BJ (cell line): Measurements from ENCODE around the gene SSC4D. TPM values are rescaled to one million over a fixed set of nuclear protein-coding genes. Genes with fewer than 3 reads are reported as not detected.

Experiments
- CTCF ChIA-PET: fragments of 350-600 bp; formaldehyde crosslinking; extraction: SDS; loops from one replicate; lab custom pipeline; 2021; ENCODE audit warnings: antibody characterized with exemption, inconsistent platforms; lab: Yijun Ruan, JAX
- POLR2A ChIA-PET: fragments of 300-600 bp; sonication (Branson Sonifier 250); formaldehyde crosslinking; extraction: SDS; loops from one replicate; lab custom pipeline; 2021; ENCODE audit warnings: antibody characterized with exemption; lab: Charles Lee
- DNase-seq: peaks from one replicate; pipeline ENCODE4 v3.0.0-alpha.2; 2011; ENCODE audit warnings: low read depth
- H3K27me3 ChIP-seq: 2 replicates; pipeline ENCODE4 v1.6.0; 2011; ENCODE audit warnings: low read length; ENCODE audit not compliant: control insufficient read depth, insufficient read depth
- H3K36me3 ChIP-seq: 2 replicates; pipeline ENCODE4 v1.5.1; 2011; ENCODE audit warnings: low read length; ENCODE audit not compliant: control insufficient read depth, insufficient read depth
- H3K4me3 ChIP-seq: 2 replicates; pipeline ENCODE4 v1.5.1; 2011; ENCODE audit warnings: low read depth, mild to moderate bottlenecking, control low read depth, low read length
- CTCF ChIP-seq: IDR thresholded peaks from 2 replicates; pipeline ENCODE4 v1.5.1; 2011; ENCODE audit warnings: low read depth, mild to moderate bottlenecking, control low read depth, inconsistent platforms, low read length, moderate library complexity; ENCODE audit not compliant: insufficient read depth
- polyA plus RNA-seq: library from polyadenylated mRNA; depleted of rRNA; stranded (reverse); fragments of >200 nt; gene quantifications from 2 replicates; pipeline ENCODE4 v1.2.3, GENCODE V29; 2011

The SSC4D gene
- polyA plus RNA-seq, 1 experiment = 0.92 TPM

- H3K4me3 ChIP-seq = no peak overlapping the region
- CTCF ChIA-PET = interaction anchor here (0.6 kb wide), 1 partner anchor 1274 kb away, joined by 3 read pairs; no protein-coding TSS in a partner anchor
- H3K27me3 ChIP-seq = no peaks in the 10 kb centered on the region
- DNase-seq = no peak
- TF ChIP-seq CTCF = no peak
- POLR2A ChIA-PET = no interaction called here
- H3K36me3 ChIP-seq = peaks cover 23% of the 10 kb centered on the region
These were observed 61.8 kb downstream of the SSC4D start for GRCh38 chr7:76347710-76348109.

GRCh38 chr7:76346778-76347177 is 62.7 kb downstream of the SSC4D start:
- Histone ChIP-seq H3K27me3 (no peaks in the 10 kb centered on the region), H3K36me3 (peaks cover 23% of the 10 kb centered on the region), H3K4me3 (no peak overlapping the region)
- no peak for DNase-seq
- ChIA-PET POLR2A (no interaction called here), CTCF (no interaction called here)
- TF ChIP-seq CTCF = no peak

GRCh38 chr7:76346097-76346496 is 63.4 kb downstream of the SSC4D start:
- CTCF ChIA-PET = no interaction called here
- no peak for DNase-seq
- POLR2A ChIA-PET = no interaction called here
- Histone ChIP-seq H3K4me3 (no peak overlapping the region), H3K36me3 (peaks cover 23% of the 10 kb centered on the region), H3K27me3 (no peaks in the 10 kb centered on the region)
- no peak for TF ChIP-seq CTCF

- no peak for TF ChIP-seq CTCF
- DNase-seq = no peak
- Histone ChIP-seq H3K36me3 (peaks cover 17% of the 10 kb centered on the region), H3K27me3 (no peaks in the 10 kb centered on the region), H3K4me3 (no peak overlapping the region)
- ChIA-PET POLR2A (no interaction called here), CTCF (no interaction called here)
These were observed 65.6 kb downstream of the SSC4D start for GRCh38 chr7:76343931-76344321.

GRCh38 chr7:76343294-76343930 is 66.1 kb downstream of the SSC4D start:
- DNase-seq = no peak
- no peak for TF ChIP-seq CTCF
- H3K4me3 ChIP-seq = no peak overlapping the region
- CTCF ChIA-PET = no interaction called here
- peaks cover 17% of the 10 kb centered on the region for H3K36me3 ChIP-seq
- POLR2A ChIA-PET = no interaction called here
- no peaks in the 10 kb centered on the region for H3K27me3 ChIP-seq
